ENCODE data around the gene TP73.

Gene TP73

GRCh38 chr1:3656450-3657095, 4.3 kb downstream of the TP73 start:
- no peak for DNase-seq

GRCh38 chr1:3657096-3657475, 4.8 kb downstream of the TP73 start:
- DNase-seq = no peak

GRCh38 chr1:3657578-3658230, 5.4 kb downstream of the TP73 start:
- no peak for DNase-seq

GRCh38 chr1:3658231-3658615, 5.9 kb downstream of the TP73 start:
- DNase-seq = no peak

GRCh38 chr1:3659093-3659492, 6.8 kb downstream of the TP73 start:
- no peak for DNase-seq

- DNase-seq = no peak
Observed at GRCh38 chr1:3660704-3661103, 8.4 kb downstream of the TP73 start.

- no peak for DNase-seq
Observed at GRCh38 chr1:3661631-3662030, 9.3 kb downstream of the TP73 start.

GRCh38 chr1:3662080-3662671, 9.9 kb downstream of the TP73 start:
- no peak for DNase-seq

GRCh38 chr1:3663999-3664699, 11.8 kb downstream of the TP73 start:
- DNase-seq = no peak

GRCh38 chr1:3664700-3665375, 12.5 kb downstream of the TP73 start:
- DNase-seq = no peak

- no peak for DNase-seq
Observed at GRCh38 chr1:3668148-3668547, 15.8 kb downstream of the TP73 start.

- DNase-seq = peak; percentile 30
Observed at GRCh38 chr1:3668585-3669300, 16.4 kb downstream of the TP73 start.

GRCh38 chr1:3669421-3669821, 17.1 kb downstream of the TP73 start:
- no peak for DNase-seq

GRCh38 chr1:3669971-3670431, 17.7 kb downstream of the TP73 start:
- no peak for DNase-seq

GRCh38 chr1:3670823-3671265, 18.5 kb downstream of the TP73 start:
- no peak for DNase-seq

- no peak for DNase-seq
Observed at GRCh38 chr1:3671371-3672180, 19.3 kb downstream of the TP73 start.

- no peak for DNase-seq
Observed at GRCh38 chr1:3672231-3672970, 20.1 kb downstream of the TP73 start.

- DNase-seq = no peak
Observed at GRCh38 chr1:3672971-3673361, 20.6 kb downstream of the TP73 start.

- no peak for DNase-seq
Observed at GRCh38 chr1:3673381-3674099, 21.2 kb downstream of the TP73 start.
